Esophagus muscularis mucosa (tissue), 4 donors: ENCODE results near the gene ERGIC1.

Source experiments
- EP300 ChIP-seq: sonication (generic); formaldehyde crosslinking; IDR thresholded peaks from one replicate; pipeline ENCODE4 v1.6.1; 2017; ENCODE audit warnings: antibody characterized with exemption
- POLR2A ChIP-seq: fragments of 450-650 bp; IDR thresholded peaks from one replicate; pipeline ENCODE4 v1.6.1; 2017; ENCODE audit warnings: antibody characterized with exemption, moderate library complexity, mild to moderate bottlenecking, low read depth
- TF ChIP-seq, protein P1 (sequence below), 3 experiments: fragments of 200-600 bp in 2 of 3; fragments of 450-650 bp in 1 of 3; sonication (generic) in 2 of 3; IDR thresholded peaks; one replicate each; pipeline ENCODE4 v1.5.1; 2017 to 2019; ENCODE audit warnings: antibody characterized with exemption in 3 of 3, mild to moderate bottlenecking in 2 of 3, moderate library complexity in 1 of 3

DNA sequence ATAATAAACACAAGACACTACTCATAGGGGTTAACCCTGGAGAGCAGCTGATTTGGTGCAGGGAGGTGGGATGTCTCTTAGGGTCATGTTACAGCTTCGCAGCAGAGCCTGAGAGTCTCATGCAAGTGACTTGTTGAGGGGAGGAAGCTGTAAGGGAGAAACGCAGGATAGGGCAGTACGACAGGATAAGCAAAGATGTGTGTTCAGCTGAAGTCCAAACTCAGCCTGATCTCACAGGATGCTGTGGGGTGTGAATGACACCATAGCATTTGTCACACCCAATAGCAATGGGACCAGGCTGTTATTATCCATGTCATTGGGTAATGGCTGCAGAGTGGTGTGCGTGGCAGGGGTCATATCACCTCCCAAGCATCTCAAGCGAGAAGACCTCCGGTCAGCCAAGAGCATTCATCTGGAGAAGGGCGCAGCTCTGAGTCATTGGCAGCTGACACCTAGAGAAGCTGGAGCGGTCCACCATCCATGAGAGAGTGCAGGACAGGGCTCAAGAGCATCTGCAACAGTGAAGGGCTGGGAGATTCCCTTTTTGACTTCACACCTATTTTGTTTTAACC is 76.0 kb downstream of the ERGIC1 start:
- TF ChIP-seq, protein P1, sequence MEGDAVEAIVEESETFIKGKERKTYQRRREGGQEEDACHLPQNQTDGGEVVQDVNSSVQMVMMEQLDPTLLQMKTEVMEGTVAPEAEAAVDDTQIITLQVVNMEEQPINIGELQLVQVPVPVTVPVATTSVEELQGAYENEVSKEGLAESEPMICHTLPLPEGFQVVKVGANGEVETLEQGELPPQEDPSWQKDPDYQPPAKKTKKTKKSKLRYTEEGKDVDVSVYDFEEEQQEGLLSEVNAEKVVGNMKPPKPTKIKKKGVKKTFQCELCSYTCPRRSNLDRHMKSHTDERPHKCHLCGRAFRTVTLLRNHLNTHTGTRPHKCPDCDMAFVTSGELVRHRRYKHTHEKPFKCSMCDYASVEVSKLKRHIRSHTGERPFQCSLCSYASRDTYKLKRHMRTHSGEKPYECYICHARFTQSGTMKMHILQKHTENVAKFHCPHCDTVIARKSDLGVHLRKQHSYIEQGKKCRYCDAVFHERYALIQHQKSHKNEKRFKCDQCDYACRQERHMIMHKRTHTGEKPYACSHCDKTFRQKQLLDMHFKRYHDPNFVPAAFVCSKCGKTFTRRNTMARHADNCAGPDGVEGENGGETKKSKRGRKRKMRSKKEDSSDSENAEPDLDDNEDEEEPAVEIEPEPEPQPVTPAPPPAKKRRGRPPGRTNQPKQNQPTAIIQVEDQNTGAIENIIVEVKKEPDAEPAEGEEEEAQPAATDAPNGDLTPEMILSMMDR (IDR thresholded peaks at IDR 0.05), result no peak
- TF ChIP-seq POLR2A (no peak), EP300 (no peak)
